OCI-LY7 (cell line): ENCODE data around the gene ATP1A2.

Experiments used
- EZH2phosphoT487 ChIP-seq: fragments of 200-600 bp; sonication (generic); IDR thresholded peaks from 2 replicates; pipeline ENCODE4 v1.6.1; 2018; ENCODE audit warnings: low read depth, borderline replicate concordance, mild to moderate bottlenecking, mixed run types, antibody characterized with exemption, low read length, moderate library complexity, mixed read lengths
- TF ChIP-seq, protein P1 (sequence below): fragments of 200-600 bp; sonication (generic); conservative IDR thresholded peaks from 2 replicates; pipeline ENCODE4 v1.5.1; 2014; ENCODE audit warnings: mild to moderate bottlenecking, antibody characterized with exemption, low read length, moderate library complexity, mixed read lengths

DNA sequence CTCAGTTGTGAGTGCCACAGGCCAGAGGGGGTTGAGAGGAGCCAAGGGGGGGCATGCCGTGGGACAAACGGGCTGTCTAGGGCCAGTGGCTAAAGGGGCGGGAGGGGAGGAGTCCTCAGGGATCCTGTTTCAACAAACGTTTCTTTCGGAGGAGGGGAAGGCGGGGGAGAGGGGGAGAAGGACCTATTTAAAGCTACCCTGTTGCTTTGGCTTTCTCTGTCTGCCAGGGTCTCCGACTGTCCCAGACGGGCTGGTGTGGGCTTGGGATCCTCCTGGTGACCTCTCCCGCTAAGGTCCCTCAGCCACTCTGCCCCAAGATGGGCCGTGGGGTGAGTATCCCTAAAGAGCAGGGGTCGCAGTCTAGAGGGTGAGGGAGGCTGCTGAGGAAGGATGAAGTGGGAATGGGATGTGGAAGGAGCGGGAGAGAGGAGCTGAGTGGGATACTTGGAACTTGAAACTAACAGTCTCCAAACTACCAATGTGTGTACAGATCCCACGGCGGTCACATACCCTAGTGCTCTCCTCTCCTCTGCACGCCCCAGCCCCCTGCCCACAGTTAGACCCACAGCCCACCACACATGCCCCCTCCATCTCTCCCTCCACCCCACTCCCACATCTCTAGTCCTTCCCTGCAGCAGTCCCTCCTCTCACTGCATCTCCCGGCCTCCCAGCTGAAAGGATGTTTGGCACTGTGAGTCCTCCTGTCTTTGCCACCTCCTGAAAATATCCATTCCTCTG lies at the start of gene ATP1A2:
- TF ChIP-seq, protein P1, sequence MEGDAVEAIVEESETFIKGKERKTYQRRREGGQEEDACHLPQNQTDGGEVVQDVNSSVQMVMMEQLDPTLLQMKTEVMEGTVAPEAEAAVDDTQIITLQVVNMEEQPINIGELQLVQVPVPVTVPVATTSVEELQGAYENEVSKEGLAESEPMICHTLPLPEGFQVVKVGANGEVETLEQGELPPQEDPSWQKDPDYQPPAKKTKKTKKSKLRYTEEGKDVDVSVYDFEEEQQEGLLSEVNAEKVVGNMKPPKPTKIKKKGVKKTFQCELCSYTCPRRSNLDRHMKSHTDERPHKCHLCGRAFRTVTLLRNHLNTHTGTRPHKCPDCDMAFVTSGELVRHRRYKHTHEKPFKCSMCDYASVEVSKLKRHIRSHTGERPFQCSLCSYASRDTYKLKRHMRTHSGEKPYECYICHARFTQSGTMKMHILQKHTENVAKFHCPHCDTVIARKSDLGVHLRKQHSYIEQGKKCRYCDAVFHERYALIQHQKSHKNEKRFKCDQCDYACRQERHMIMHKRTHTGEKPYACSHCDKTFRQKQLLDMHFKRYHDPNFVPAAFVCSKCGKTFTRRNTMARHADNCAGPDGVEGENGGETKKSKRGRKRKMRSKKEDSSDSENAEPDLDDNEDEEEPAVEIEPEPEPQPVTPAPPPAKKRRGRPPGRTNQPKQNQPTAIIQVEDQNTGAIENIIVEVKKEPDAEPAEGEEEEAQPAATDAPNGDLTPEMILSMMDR = no peak
- TF ChIP-seq EZH2phosphoT487 = no peak
